Iris pigment epithelial cell (primary cell): ENCODE measurements around the gene AGO3.
A peak's percentile ranks its signal among the peaks of the same experiment; 100 is the strongest.

Source experiments
- DNase-seq: peaks from one replicate; pipeline ENCODE4 v3.0.0-alpha.2; 2011; ENCODE audit warnings: low read depth

AGO3 gene

GRCh38 chr1:36083635-36084496 lies 153.0 kb downstream of the AGO3 start, which contains the start of gene TEKT2:
Gene TEKT2 (plus strand): TSS chr1:36084094. CDS start chr1:36084922, 828 bp downstream.
- no peak for DNase-seq

GRCh38 chr1:36084497-36085115 lies 153.7 kb downstream of the AGO3 start:
- DNase-seq: no peak

GRCh38 chr1:36085126-36085525 lies 154.2 kb downstream of the AGO3 start:
- DNase-seq: no peak

GRCh38 chr1:36085686-36086526 lies 155.0 kb downstream of the AGO3 start:
- no peak for DNase-seq

- no peak for DNase-seq
Measured at GRCh38 chr1:36086529-36087232, 155.8 kb downstream of the AGO3 start.

GRCh38 chr1:36087233-36088123 lies 156.6 kb downstream of the AGO3 start:
- no peak for DNase-seq

- DNase-seq: no peak
Measured at GRCh38 chr1:36088265-36088576, 157.3 kb downstream of the AGO3 start.

GRCh38 chr1:36088577-36089392 lies 157.9 kb downstream of the AGO3 start, which contains the start of gene ADPRS:
Gene ADPRS (plus strand): TSS chr1:36088892. CDS start chr1:36088905, 13 bp downstream.
- DNase-seq: peak; percentile 92

GRCh38 chr1:36089393-36090121 lies 158.7 kb downstream of the AGO3 start:
- peak; percentile 83 for DNase-seq

- no peak for DNase-seq
Measured at GRCh38 chr1:36091141-36091540, 160.2 kb downstream of the AGO3 start.

- DNase-seq: no peak
Measured at GRCh38 chr1:36091698-36092097, 160.8 kb downstream of the AGO3 start.

GRCh38 chr1:36092166-36092797 lies 161.4 kb downstream of the AGO3 start:
- no peak for DNase-seq

- DNase-seq: no peak
Measured at GRCh38 chr1:36092798-36093185, 161.9 kb downstream of the AGO3 start.

- no peak for DNase-seq
Measured at GRCh38 chr1:36093226-36093625, 162.3 kb downstream of the AGO3 start.

- no peak for DNase-seq
Measured at GRCh38 chr1:36093929-36094328, 163.0 kb downstream of the AGO3 start.

- no peak for DNase-seq
Measured at GRCh38 chr1:36094621-36095061, 163.7 kb downstream of the AGO3 start.

GRCh38 chr1:36095760-36096405 lies 165.0 kb downstream of the AGO3 start:
- DNase-seq: no peak
